Body of pancreas (tissue), 4 donors: ENCODE results near the gene SRPK1.

ENCODE experiments used
- CTCF ChIP-seq, 7 experiments: fragments of 450-650 bp in 4 of 7; fragments of 200-600 bp in 3 of 7; sonication (generic) in 3 of 7; IDR thresholded peaks; one replicate each; pipeline ENCODE4 v1.5.1; 2016 to 2019; ENCODE audit warnings: antibody characterized with exemption in 7 of 7
- POLR2A ChIP-seq, 3 donors: fragments of 450-650 bp; IDR thresholded peaks; one replicate each; pipeline ENCODE4 v1.6.1; 2016; ENCODE audit warnings: antibody characterized with exemption in 3 of 3, mild to moderate bottlenecking in 2 of 3

DNA sequence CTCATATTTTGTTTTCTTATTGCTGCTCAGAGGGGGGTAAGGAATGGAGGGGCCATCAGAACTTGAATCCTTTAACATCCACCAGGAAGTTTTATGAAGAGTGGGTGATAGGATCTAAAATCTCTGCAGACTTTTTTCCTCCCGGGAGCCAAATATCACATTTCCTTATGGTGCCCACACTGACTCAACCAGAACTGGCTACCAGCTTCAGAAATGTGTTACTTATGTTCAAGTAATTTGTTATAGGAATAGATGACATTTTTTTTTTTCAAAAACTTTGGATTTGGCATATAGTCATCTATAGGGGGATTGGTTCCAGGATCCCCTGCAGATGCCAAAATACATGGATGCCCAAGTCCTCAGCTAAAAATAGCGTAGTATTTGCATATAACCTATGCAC is 97.3 kb downstream of the SRPK1 start:
- TF ChIP-seq POLR2A (IDR thresholded peaks at IDR 0.05) (no peak), CTCF (IDR thresholded peaks at IDR 0.05) (no peak)
